Hepatocyte (in vitro differentiated cells): Measurements from ENCODE around the gene HCRTR1. TPM values are rescaled to one million over a fixed set of nuclear protein-coding genes. Genes with fewer than 3 reads are reported as not detected.
A peak's percentile ranks its signal among the peaks of the same experiment; 100 is the strongest.

ENCODE experiments used
- DNase-seq: peaks from one replicate; pipeline ENCODE4 v3.0.0-alpha.2; 2016; ENCODE audit warnings: low spot score
- H2AFZ ChIP-seq: fragments of 200-600 bp; sonication (generic); 2 replicates; pipeline ENCODE4 v1.6.0; 2016; ENCODE audit warnings: antibody characterized with exemption, mild to moderate bottlenecking
- H3K27ac ChIP-seq: fragments of 200-600 bp; sonication (generic); 2 replicates; pipeline ENCODE4 v1.5.1; 2016; ENCODE audit warnings: mild to moderate bottlenecking
- H3K27me3 ChIP-seq: fragments of 200-600 bp; sonication (generic); 2 replicates; pipeline ENCODE4 v1.6.1; 2016
- H3K36me3 ChIP-seq: fragments of 200-600 bp; sonication (generic); replicated peaks from 2 replicates; pipeline ENCODE4 v1.5.1; 2016; ENCODE audit warnings: low read depth; ENCODE audit not compliant: insufficient read depth
- H3K4me1 ChIP-seq: fragments of 200-600 bp; sonication (generic); 2 replicates; pipeline ENCODE4 v1.5.1; 2016; ENCODE audit warnings: mild to moderate bottlenecking, moderate library complexity; ENCODE audit not compliant: insufficient read depth
- H3K4me2 ChIP-seq: fragments of 200-600 bp; sonication (generic); 2 replicates; pipeline ENCODE4 v1.6.0; 2016
- H3K4me3 ChIP-seq: fragments of 200-600 bp; sonication (generic); 2 replicates; pipeline ENCODE4 v1.5.1; 2016; ENCODE audit warnings: mild to moderate bottlenecking
- H3K79me2 ChIP-seq: fragments of 200-600 bp; sonication (generic); 2 replicates; pipeline ENCODE4 v1.6.0; 2017; ENCODE audit warnings: mild to moderate bottlenecking
- H3K9me2 ChIP-seq: fragments of 200-600 bp; sonication (generic); replicated peaks from 2 replicates; pipeline ENCODE4 v1.6.0; 2017; ENCODE audit warnings: mild to moderate bottlenecking; ENCODE audit not compliant: insufficient read depth
- H3K9me3 ChIP-seq: fragments of 200-600 bp; sonication (generic); 2 replicates; pipeline ENCODE4 v1.5.1; 2016; ENCODE audit warnings: low read depth, mild to moderate bottlenecking
- H4K20me1 ChIP-seq: fragments of 200-600 bp; sonication (generic); 2 replicates; pipeline ENCODE4 v1.6.0; 2016; ENCODE audit warnings: mild to moderate bottlenecking; ENCODE audit not compliant: insufficient read depth, poor library complexity, severe bottlenecking
- EZH2 ChIP-seq: fragments of 200-600 bp; sonication (generic); IDR thresholded peaks from 2 replicates; pipeline ENCODE4 v1.6.1; 2016; ENCODE audit warnings: antibody characterized with exemption, mild to moderate bottlenecking, borderline replicate concordance
- EZH2phosphoT487 ChIP-seq: fragments of 200-600 bp; sonication (generic); IDR thresholded peaks from one replicate; pipeline ENCODE4 v1.6.1; 2018; ENCODE audit warnings: antibody characterized with exemption, mild to moderate bottlenecking, low read depth, moderate library complexity; ENCODE audit not compliant: unreplicated experiment, severe bottlenecking
- WGBS: methylation state at CpG from one replicate; pipeline ENCODE4 v1.1.6; 2016; ENCODE audit warnings: low lambda C conversion rate; ENCODE audit errors: missing lambda C conversion rate; 5-methylcytosine and 5-hydroxymethylcytosine counted together
- polyA plus RNA-seq: library from polyadenylated mRNA; unstranded; fragments of >200 nt; fragmentation: Nextera tagmentation; extraction: Ambion mirVana; gene quantifications from 2 replicates; pipeline ENCODE4 v1.2.1, GENCODE V29; 2016
- total RNA-seq: library from RNA; depleted of rRNA; stranded (reverse); fragments of >200 nt; gene quantifications from 2 replicates; pipeline ENCODE4 v1.2.3, GENCODE V29; 2014
- TF ChIP-seq, protein P1 (sequence below): fragments of 200-600 bp; sonication (generic); IDR thresholded peaks from 2 replicates; pipeline ENCODE4 v1.5.1; 2016; ENCODE audit warnings: antibody characterized with exemption, mild to moderate bottlenecking; ENCODE audit not compliant: poor library complexity

Gene HCRTR1
- total and polyA plus RNA-seq, 2 experiments from 2014 or later, result not detected

DNA sequence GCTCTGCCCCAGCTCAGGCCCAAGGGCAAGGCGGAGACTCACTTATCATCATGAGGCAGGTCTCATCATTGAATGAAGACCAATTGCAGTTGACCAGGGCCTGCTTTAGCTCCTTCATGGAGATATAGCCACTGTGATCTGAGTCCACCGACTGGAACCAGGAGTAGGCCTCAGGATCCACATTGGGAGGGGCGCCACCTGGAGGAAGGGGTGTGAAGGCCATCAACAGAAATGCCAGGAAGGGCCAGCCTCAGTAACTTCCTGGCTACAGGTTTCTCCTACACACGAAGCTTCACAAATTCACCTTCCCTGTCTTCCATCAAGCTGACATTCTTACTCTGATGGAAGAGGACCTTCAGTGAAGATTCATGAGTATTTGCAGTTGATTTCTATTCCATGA, 15.6 kb downstream of the HCRTR1 start:
- no peak overlapping the region for H2AFZ ChIP-seq
- no peaks in the 10 kb centered on the region for H3K9me2 ChIP-seq
- no peaks in the 10 kb centered on the region for H3K9me3 ChIP-seq
- H4K20me1 ChIP-seq, result peaks cover 25% of the 10 kb centered on the region
- peaks cover 46% of the 10 kb centered on the region for H3K79me2 ChIP-seq
- no peaks in the 10 kb centered on the region for H3K36me3 ChIP-seq
- no peak for TF ChIP-seq EZH2phosphoT487
- TF ChIP-seq, protein P1, sequence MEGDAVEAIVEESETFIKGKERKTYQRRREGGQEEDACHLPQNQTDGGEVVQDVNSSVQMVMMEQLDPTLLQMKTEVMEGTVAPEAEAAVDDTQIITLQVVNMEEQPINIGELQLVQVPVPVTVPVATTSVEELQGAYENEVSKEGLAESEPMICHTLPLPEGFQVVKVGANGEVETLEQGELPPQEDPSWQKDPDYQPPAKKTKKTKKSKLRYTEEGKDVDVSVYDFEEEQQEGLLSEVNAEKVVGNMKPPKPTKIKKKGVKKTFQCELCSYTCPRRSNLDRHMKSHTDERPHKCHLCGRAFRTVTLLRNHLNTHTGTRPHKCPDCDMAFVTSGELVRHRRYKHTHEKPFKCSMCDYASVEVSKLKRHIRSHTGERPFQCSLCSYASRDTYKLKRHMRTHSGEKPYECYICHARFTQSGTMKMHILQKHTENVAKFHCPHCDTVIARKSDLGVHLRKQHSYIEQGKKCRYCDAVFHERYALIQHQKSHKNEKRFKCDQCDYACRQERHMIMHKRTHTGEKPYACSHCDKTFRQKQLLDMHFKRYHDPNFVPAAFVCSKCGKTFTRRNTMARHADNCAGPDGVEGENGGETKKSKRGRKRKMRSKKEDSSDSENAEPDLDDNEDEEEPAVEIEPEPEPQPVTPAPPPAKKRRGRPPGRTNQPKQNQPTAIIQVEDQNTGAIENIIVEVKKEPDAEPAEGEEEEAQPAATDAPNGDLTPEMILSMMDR, result peak; percentile 39
- H3K4me2 ChIP-seq, result no peak overlapping the region
- WGBS, result 83% methylated on average over 4 of the region's 4 CpGs
- DNase-seq, result peak; percentile 27
- no peaks in the 10 kb centered on the region for H3K4me1 ChIP-seq
- H3K27me3 ChIP-seq, result no peaks in the 10 kb centered on the region
- no peak overlapping the region for H3K27ac ChIP-seq
- no peak overlapping the region for H3K4me3 ChIP-seq

DNA sequence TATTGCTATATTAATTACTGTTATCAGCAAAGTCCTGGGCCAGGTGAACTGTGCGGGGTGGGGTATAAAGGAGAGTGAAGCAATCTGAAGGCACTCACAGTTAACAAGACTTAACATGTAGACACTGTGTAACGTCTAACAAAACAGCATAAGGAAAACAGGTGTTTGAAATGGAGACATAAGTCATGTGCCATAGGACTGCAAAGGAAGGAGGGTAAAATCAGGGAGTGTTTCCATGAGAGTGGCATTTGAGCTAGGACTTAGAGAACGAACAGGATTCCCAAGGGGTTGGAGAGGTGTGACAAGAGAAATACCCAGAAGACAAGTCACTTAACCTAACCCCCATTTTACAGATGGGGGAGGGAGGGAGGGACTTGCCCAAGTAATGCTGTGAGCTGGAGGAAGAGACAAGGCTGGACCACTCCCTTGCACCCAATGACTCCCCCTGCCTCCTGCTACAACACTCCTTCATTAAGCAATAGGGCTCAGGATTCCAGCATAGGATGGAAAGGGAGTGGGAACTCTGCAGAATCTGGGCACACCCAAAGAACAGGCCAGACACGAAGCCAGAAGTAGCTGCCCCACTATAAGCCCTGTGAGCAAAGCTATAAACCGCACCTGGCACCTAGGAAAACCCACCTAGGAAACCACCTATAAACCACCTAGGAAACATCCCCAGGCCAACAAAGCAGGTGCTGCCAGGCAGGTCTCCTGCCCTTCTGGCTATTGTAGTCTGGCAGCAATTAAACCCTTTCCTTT, 20.6 kb downstream of the HCRTR1 start:
- Histone ChIP-seq H3K36me3 (no peaks in the 10 kb centered on the region), H3K9me3 (no peaks in the 10 kb centered on the region), H4K20me1 (peaks cover 25% of the 10 kb centered on the region), H3K79me2 (peaks cover 92% of the 10 kb centered on the region), H3K27me3 (no peaks in the 10 kb centered on the region), H3K27ac (peak overlapping the region; percentile 41), H3K4me3 (no peak overlapping the region), H3K4me1 (peaks cover 16% of the 10 kb centered on the region), H3K4me2 (no peak overlapping the region), H3K9me2 (no peaks in the 10 kb centered on the region), H2AFZ (no peak overlapping the region)
- no peak for DNase-seq
- TF ChIP-seq EZH2phosphoT487, result no peak
- TF ChIP-seq, protein P1, result no peak
- no peak for TF ChIP-seq EZH2
- WGBS, result 65% methylated on average over 5 of the region's 5 CpGs

DNA sequence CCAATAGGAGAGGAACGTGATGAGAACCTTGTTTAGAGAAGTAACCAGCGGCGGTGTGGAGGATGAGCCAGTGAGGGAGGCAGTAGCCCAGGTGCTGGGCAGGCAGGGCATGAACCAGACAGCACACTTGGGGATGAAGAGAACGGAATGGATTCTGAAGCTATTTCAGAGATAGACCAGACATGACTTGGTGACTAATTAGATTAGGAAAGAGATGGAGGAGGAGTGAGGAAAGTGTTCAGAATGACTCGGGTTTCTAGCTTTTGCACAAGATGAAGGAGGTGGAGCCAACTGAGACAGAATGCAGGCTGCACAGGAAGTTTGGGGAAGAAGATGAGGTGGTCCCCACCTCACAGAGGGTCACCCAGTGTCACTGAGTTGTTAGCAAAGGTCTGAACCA, 22.1 kb downstream of the HCRTR1 start:
- Histone ChIP-seq H3K36me3 (no peaks in the 10 kb centered on the region), H3K4me2 (peak overlapping the region; percentile 18), H3K4me3 (no peak overlapping the region), H3K4me1 (peaks cover 26% of the 10 kb centered on the region), H2AFZ (no peak overlapping the region), H3K79me2 (peaks cover 94% of the 10 kb centered on the region), H3K27ac (peak overlapping the region; percentile 44), H3K9me3 (no peaks in the 10 kb centered on the region), H3K9me2 (no peaks in the 10 kb centered on the region), H4K20me1 (peaks cover 24% of the 10 kb centered on the region), H3K27me3 (no peaks in the 10 kb centered on the region)
- TF ChIP-seq EZH2 (no peak), EZH2phosphoT487 (no peak)
- TF ChIP-seq, protein P1, result no peak
- WGBS, result 65% methylated on average over 5 of the region's 5 CpGs
- peak; percentile 56 for DNase-seq
